Thoracic aorta (tissue), 2 donors: ENCODE measurements around the gene GORASP1. TPM values are rescaled to one million over a fixed set of nuclear protein-coding genes. Genes with fewer than 3 reads are reported as not detected.

Experiments used
- ATAC-seq: fragments of 150-250 bp; one replicate; pipeline ENCODE4 v1.8.0; 2017; ENCODE audit warnings: low read depth; ENCODE audit not compliant: insufficient number of reproducible peaks, low FRiP score
- DNase-seq: peaks from one replicate; pipeline ENCODE4 v3.0.0-alpha.2; 2020; ENCODE audit warnings: low spot score
- H3K27ac ChIP-seq, 2 donors: fragments of 200-600 bp; sonication (generic); 1 replicate in 1 of 2; 2 replicates in 1 of 2; pipeline ENCODE4 v1.5.1; 2016; ENCODE audit warnings: mild to moderate bottlenecking in 2 of 2, moderate library complexity in 2 of 2
- H3K27me3 ChIP-seq: fragments of 200-600 bp; sonication (generic); replicated peaks from 2 replicates; pipeline ENCODE4 v1.6.0; 2016; ENCODE audit warnings: mild to moderate bottlenecking; ENCODE audit not compliant: insufficient read depth
- H3K36me3 ChIP-seq: fragments of 200-600 bp; sonication (generic); one replicate; pipeline ENCODE4 v1.5.1; 2016
- H3K4me1 ChIP-seq, 2 donors: fragments of 200-600 bp; sonication (generic); 1 replicate in 1 of 2; 2 replicates in 1 of 2; pipeline versions ENCODE4 v1.5.1 to v1.6.0; 2016; ENCODE audit warnings: low read depth in 2 of 2, mild to moderate bottlenecking in 1 of 2; ENCODE audit not compliant: control insufficient read depth in 1 of 2
- H3K4me3 ChIP-seq: fragments of 200-600 bp; sonication (generic); 2 replicates; pipeline ENCODE4 v1.5.1; 2016; ENCODE audit warnings: mild to moderate bottlenecking
- H3K9me3 ChIP-seq: fragments of 200-600 bp; sonication (generic); 2 replicates; pipeline ENCODE4 v1.5.1; 2016
- CTCF ChIP-seq: fragments of 200-600 bp; sonication (generic); IDR thresholded peaks from one replicate; pipeline ENCODE4 v1.5.1; 2019; ENCODE audit warnings: antibody characterized with exemption
- total RNA-seq, 2 donors: library from RNA; depleted of rRNA; stranded (reverse); fragments of >200 nt; gene quantifications; one replicate each; pipeline versions ENCODE4 v1.1.0 to v1.2.3, GENCODE V29; 2016

The GORASP1 gene
- total RNA-seq, 2 donors from 2014 or later, result 59.3 to 84.6 TPM

GRCh38 chr3:39099242-39099641 is 8.2 kb downstream of the GORASP1 start:
- Histone ChIP-seq H3K27ac (no peak overlapping the region), H3K27me3 (no peaks in the 10 kb centered on the region), H3K36me3 (peaks cover 56% of the 10 kb centered on the region), H3K9me3 (no peaks in the 10 kb centered on the region), H3K4me1 (peaks cover 3 to 19% of the 10 kb centered on the region in 2 donors), H3K4me3 (no peak overlapping the region)
- ATAC-seq (no peak), DNase-seq (no peak)
- no peak for TF ChIP-seq CTCF

GRCh38 chr3:39098473-39099000 is 8.9 kb downstream of the GORASP1 start:
- no peak for ATAC-seq
- no peak for DNase-seq
- TF ChIP-seq CTCF, result no peak
- Histone ChIP-seq H3K4me3 (no peak overlapping the region), H3K4me1 (peaks cover 0 to 12% of the 10 kb centered on the region in 2 donors), H3K27me3 (no peaks in the 10 kb centered on the region), H3K36me3 (peaks cover 61% of the 10 kb centered on the region), H3K9me3 (no peaks in the 10 kb centered on the region), H3K27ac (no peak overlapping the region)

GRCh38 chr3:39097716-39098472 is 9.5 kb downstream of the GORASP1 start:
- no peak for DNase-seq
- H3K9me3 ChIP-seq, result no peaks in the 10 kb centered on the region
- no peak overlapping the region for H3K4me3 ChIP-seq
- ATAC-seq, result no peak
- no peak for TF ChIP-seq CTCF
- peaks cover 0 to 6% of the 10 kb centered on the region in 2 donors for H3K4me1 ChIP-seq
- H3K36me3 ChIP-seq, result peaks cover 61% of the 10 kb centered on the region
- H3K27me3 ChIP-seq, result no peaks in the 10 kb centered on the region
- no peak overlapping the region for H3K27ac ChIP-seq

GRCh38 chr3:39096775-39097174 is 10.7 kb downstream of the GORASP1 start:
- Histone ChIP-seq H3K4me1 (peaks cover 0 to 5% of the 10 kb centered on the region in 2 donors), H3K27me3 (no peaks in the 10 kb centered on the region), H3K27ac (no peak overlapping the region), H3K4me3 (no peak overlapping the region), H3K9me3 (no peaks in the 10 kb centered on the region), H3K36me3 (peaks cover 68% of the 10 kb centered on the region)
- DNase-seq (no peak), ATAC-seq (no peak)
- no peak for TF ChIP-seq CTCF

- ATAC-seq, result no peak
- no peak overlapping the region for H3K27ac ChIP-seq
- no peak for TF ChIP-seq CTCF
- H3K4me1 ChIP-seq, result no peaks in the 10 kb centered on the region
- H3K27me3 ChIP-seq, result no peaks in the 10 kb centered on the region
- peaks cover 69% of the 10 kb centered on the region for H3K36me3 ChIP-seq
- H3K4me3 ChIP-seq, result no peak overlapping the region
- no peaks in the 10 kb centered on the region for H3K9me3 ChIP-seq
- DNase-seq, result no peak
These were observed 11.6 kb downstream of the GORASP1 start for GRCh38 chr3:39095778-39096177.
